ENCODE measurements around the gene BAZ2A. TPM values are rescaled to one million over a fixed set of nuclear protein-coding genes. Genes with fewer than 3 reads are reported as not detected.

Gene BAZ2A
- total RNA-seq = 100 to 1,000 TPM; 109 to 144 (median 110) TPM
- long read RNA-seq, donor 1, partial matches to known transcripts = 5 of 23 reads
- long read RNA-seq, donor 1, other reads (novel, unspliced or antisense) = 18 of 23 reads
- long read RNA-seq, donor 2, partial matches to known transcripts = 4 of 5 reads
- long read RNA-seq, donor 2, other reads (novel, unspliced or antisense) = 1 of 5 reads

GRCh38 chr12:56630180-56630632 is at the start of gene BAZ2A:
Gene BAZ2A, minus strand, starts transcription at chr12:56630326. Its CDS starts 12,796 bp downstream, at chr12:56617530.
- intact Hi-C loops (cut with DNase I, micrococcal nuclease) = loop anchor here in 1 of 2 donors (5.0 to 10.0 kb wide), 2 partner anchors 57 to 105 kb away; partner anchors contain the start of genes PTGES3 and RBMS2
- peaks cover 41% of the 10 kb centered on the region for H3K4me1 ChIP-seq (ENCODE audit: low read depth)
- TF ChIP-seq, protein P1, sequence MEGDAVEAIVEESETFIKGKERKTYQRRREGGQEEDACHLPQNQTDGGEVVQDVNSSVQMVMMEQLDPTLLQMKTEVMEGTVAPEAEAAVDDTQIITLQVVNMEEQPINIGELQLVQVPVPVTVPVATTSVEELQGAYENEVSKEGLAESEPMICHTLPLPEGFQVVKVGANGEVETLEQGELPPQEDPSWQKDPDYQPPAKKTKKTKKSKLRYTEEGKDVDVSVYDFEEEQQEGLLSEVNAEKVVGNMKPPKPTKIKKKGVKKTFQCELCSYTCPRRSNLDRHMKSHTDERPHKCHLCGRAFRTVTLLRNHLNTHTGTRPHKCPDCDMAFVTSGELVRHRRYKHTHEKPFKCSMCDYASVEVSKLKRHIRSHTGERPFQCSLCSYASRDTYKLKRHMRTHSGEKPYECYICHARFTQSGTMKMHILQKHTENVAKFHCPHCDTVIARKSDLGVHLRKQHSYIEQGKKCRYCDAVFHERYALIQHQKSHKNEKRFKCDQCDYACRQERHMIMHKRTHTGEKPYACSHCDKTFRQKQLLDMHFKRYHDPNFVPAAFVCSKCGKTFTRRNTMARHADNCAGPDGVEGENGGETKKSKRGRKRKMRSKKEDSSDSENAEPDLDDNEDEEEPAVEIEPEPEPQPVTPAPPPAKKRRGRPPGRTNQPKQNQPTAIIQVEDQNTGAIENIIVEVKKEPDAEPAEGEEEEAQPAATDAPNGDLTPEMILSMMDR (IDR thresholded peaks at IDR 0.05) = no peak
- H3K9me3 ChIP-seq = no peaks in the 10 kb centered on the region
- H3K4me3 ChIP-seq = peak within 1 kb of the TSS; percentile 96
- no peaks in the 10 kb centered on the region for H3K36me3 ChIP-seq (ENCODE audit: low read depth)
- ATAC-seq (peak; percentile 78), DNase-seq (peak; percentile 92 to 96 (median 94))

- no peaks in the 10 kb centered on the region for H3K36me3 ChIP-seq (ENCODE audit: low read depth)
- H3K9me3 ChIP-seq = no peaks in the 10 kb centered on the region
- DNase-seq (peak in 1 of 3 donors; percentile 10), ATAC-seq (no peak)
- TF ChIP-seq, protein P1 (IDR thresholded peaks at IDR 0.05) = no peak
- H3K4me1 ChIP-seq (ENCODE audit: low read depth) = peaks cover 66% of the 10 kb centered on the region
- H3K4me3 ChIP-seq = no peak overlapping the region
- intact Hi-C loops (cut with DNase I, micrococcal nuclease) = no loop called here
These were observed 48.7 kb upstream of the BAZ2A start for GRCh38 chr12:56678852-56679251.

DNA sequence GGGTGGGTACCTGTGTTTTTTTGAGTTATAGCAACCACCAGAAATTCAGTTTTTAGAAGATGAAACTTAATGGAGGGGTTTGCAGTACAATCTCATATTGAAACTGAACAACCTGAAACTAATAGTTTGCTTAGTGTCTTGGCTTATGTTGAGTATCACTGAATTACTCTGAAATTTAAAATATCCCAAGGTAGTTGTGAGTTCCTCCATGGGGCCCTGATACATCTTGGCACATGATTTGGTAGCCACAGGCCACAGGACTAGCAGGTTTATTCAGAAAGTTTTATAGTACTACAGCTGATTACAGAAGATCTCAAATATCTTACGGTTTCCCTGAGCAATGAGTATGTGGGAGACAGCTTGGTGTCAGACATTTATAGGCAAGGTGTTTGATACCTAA is 47.6 kb upstream of the BAZ2A start:
- H3K9me3 ChIP-seq = no peaks in the 10 kb centered on the region
- H3K4me1 ChIP-seq (ENCODE audit: low read depth) = peaks cover 67% of the 10 kb centered on the region
- peak; percentile 5 for ATAC-seq
- no peaks in the 10 kb centered on the region for H3K36me3 ChIP-seq (ENCODE audit: low read depth)
- no peak for DNase-seq
- TF ChIP-seq, protein P1 (IDR thresholded peaks at IDR 0.05) = no peak
- intact Hi-C loops (cut with DNase I, micrococcal nuclease) = no loop called here
- no peak overlapping the region for H3K4me3 ChIP-seq

GRCh38 chr12:56676851-56677580 is 46.9 kb upstream of the BAZ2A start:
- no peaks in the 10 kb centered on the region for H3K9me3 ChIP-seq
- no peak overlapping the region for H3K4me3 ChIP-seq
- intact Hi-C loops (cut with DNase I, micrococcal nuclease) = no loop called here
- peaks cover 67% of the 10 kb centered on the region for H3K4me1 ChIP-seq (ENCODE audit: low read depth)
- no peaks in the 10 kb centered on the region for H3K36me3 ChIP-seq (ENCODE audit: low read depth)
- TF ChIP-seq, protein P1 (IDR thresholded peaks at IDR 0.05) = no peak
- ATAC-seq (peak; percentile 92), DNase-seq (peak in 2 of 3 donors; percentile 27 to 58)

DNA sequence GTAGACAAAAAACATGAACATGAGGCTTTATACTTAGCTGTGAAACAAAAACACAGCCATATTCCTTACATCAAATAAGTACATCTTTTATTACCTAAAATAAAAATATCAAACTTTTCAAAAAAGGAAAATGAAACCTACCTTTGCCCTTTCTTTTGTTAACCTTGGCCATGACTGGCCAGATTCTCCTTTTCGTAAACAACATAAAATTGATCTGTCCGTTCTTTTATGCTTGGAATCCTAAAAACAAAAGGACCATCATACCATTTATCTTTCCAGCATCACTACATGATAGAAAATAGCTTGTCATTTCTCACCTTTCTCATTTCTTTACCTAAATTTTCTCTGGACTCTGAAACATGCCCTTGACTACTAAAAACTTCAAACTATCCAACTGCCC is 41.5 kb upstream of the BAZ2A start:
- DNase-seq (no peak), ATAC-seq (peak; percentile 38)

More for the DNA sequence above, 41.5 kb upstream of the BAZ2A start:
- TF ChIP-seq, protein P1 (IDR thresholded peaks at IDR 0.05) = no peak
- no peak overlapping the region for H3K4me3 ChIP-seq
- H3K36me3 ChIP-seq (ENCODE audit: low read depth) = no peaks in the 10 kb centered on the region
- peaks cover 61% of the 10 kb centered on the region for H3K4me1 ChIP-seq (ENCODE audit: low read depth)
- no peaks in the 10 kb centered on the region for H3K9me3 ChIP-seq
- intact Hi-C loops (cut with DNase I, micrococcal nuclease) = no loop called here
